Endodermal cell (in vitro differentiated cells): ENCODE results near the gene WSCD2. TPM values are rescaled to one million over a fixed set of nuclear protein-coding genes. Genes with fewer than 3 reads are reported as not detected.

Source experiments
- DNase-seq: peaks from one replicate; pipeline ENCODE4 v3.0.0-alpha.2; 2017
- H3K27ac ChIP-seq: 2 replicates; pipeline ENCODE4 v1.5.1; 2013; ENCODE audit warnings: mild to moderate bottlenecking, low read depth, low read length, moderate library complexity
- H3K27me3 ChIP-seq: 2 replicates; pipeline ENCODE4 v1.6.1; 2013; ENCODE audit warnings: mild to moderate bottlenecking, low read length, moderate library complexity; ENCODE audit not compliant: insufficient read depth, control insufficient read depth, poor library complexity, severe bottlenecking
- H3K36me3 ChIP-seq: 2 replicates; pipeline ENCODE4 v1.7.0; 2013; ENCODE audit warnings: mild to moderate bottlenecking, low read length, moderate library complexity; ENCODE audit not compliant: control insufficient read depth, insufficient read depth
- H3K4me1 ChIP-seq: one replicate; pipeline ENCODE4 v1.7.0; 2013; ENCODE audit warnings: low read length; ENCODE audit not compliant: control insufficient read depth, insufficient read depth
- H3K4me3 ChIP-seq: 2 replicates; pipeline ENCODE4 v1.5.1; 2013; ENCODE audit warnings: mild to moderate bottlenecking, low read length, moderate library complexity
- H3K9ac ChIP-seq: 2 replicates; pipeline ENCODE4 v1.6.1; 2013; ENCODE audit warnings: mild to moderate bottlenecking, low read length, moderate library complexity; ENCODE audit not compliant: poor library complexity, severe bottlenecking; ENCODE audit errors: extremely low read depth
- H3K9me3 ChIP-seq: 2 replicates; pipeline ENCODE4 v1.6.1; 2013; ENCODE audit warnings: mild to moderate bottlenecking, low read length, moderate library complexity; ENCODE audit not compliant: control insufficient read depth
- H3K27ac Mint-ChIP-seq: 2 replicates; pipeline ENCODE4 v1.8.0; 2020; ENCODE audit warnings: mixed read lengths
- H3K27me3 Mint-ChIP-seq: 2 replicates; pipeline ENCODE4 v1.8.0; 2021; ENCODE audit warnings: mild to moderate bottlenecking, mixed read lengths; ENCODE audit not compliant: insufficient read depth
- H3K36me3 Mint-ChIP-seq: 2 replicates; pipeline ENCODE4 v1.8.0; 2020; ENCODE audit warnings: low read depth, mixed read lengths
- H3K4me1 Mint-ChIP-seq: 2 replicates; pipeline ENCODE4 v1.8.0; 2020; ENCODE audit warnings: mixed read lengths
- H3K4me3 Mint-ChIP-seq: 2 replicates; pipeline ENCODE4 v1.8.0; 2020; ENCODE audit warnings: mild to moderate bottlenecking, moderate library complexity, mixed read lengths
- H3K9me3 Mint-ChIP-seq: 2 replicates; pipeline ENCODE4 v1.8.0; 2020; ENCODE audit warnings: mild to moderate bottlenecking, mixed read lengths
- WGBS, 2 experiments: methylation state at CpG; one replicate each; pipeline versions ENCODE4 v1.1.5 to v1.1.7; 2013; ENCODE audit warnings: missing lambda C conversion rate in 2 of 2, mixed read lengths in 1 of 2; ENCODE audit not compliant: insufficient coverage in 1 of 2, insufficient read length in 1 of 2; 5-methylcytosine and 5-hydroxymethylcytosine counted together
- total RNA-seq, 2 donors: library from RNA; stranded (reverse); fragmentation: NEBNext Ultra II Directional in 1 of 2; extraction: Animal tissue kit (Norgen Biotek cat#: 25700) in 1 of 2; gene quantifications; 2 replicates in 1 of 2; 3 replicates in 1 of 2; pipeline ENCODE4 v1.2.1, GENCODE V29; 2021
- TF ChIP-seq, protein P1 (sequence below): fragments of 200-600 bp; sonication (generic); conservative IDR thresholded peaks from 2 replicates; pipeline ENCODE4 v1.5.0; 2021; ENCODE audit warnings: antibody characterized with exemption, mild to moderate bottlenecking

The WSCD2 gene
- total RNA-seq, 2 donors from 2014 or later = 0.80 to 1.3 TPM

DNA sequence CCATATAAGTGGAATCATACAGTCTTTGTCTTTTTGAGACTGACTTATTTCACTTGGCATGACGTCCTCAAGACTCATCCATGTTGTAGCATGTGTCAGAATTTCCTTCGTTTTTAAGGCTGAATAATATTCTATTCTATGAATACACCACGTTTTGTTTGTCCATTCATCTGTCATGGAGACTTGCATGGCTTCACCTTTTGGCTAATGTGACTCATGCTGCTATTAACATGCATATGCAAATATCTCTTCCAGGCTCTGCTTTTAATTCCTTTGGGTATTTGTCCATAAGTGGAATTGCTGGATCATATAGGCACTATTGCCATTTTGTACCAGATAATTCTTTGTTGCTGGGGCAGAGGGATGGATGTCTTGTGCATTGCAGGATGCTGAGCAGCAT is 19.6 kb upstream of the WSCD2 start:
- 78 to 79% methylated on average over 2 to 3 of the region's 3 CpGs for WGBS, 2 experiments
- no peak overlapping the region for H3K27ac Mint-ChIP-seq
- no peak overlapping the region for H3K4me3 ChIP-seq
- peaks cover 10% of the 10 kb centered on the region for H3K4me1 ChIP-seq
- no peak overlapping the region for H3K27ac ChIP-seq
- no peaks in the 10 kb centered on the region for H3K36me3 ChIP-seq
- H3K9ac ChIP-seq = no peak overlapping the region
- peaks cover 3% of the 10 kb centered on the region for H3K27me3 Mint-ChIP-seq
- no peaks in the 10 kb centered on the region for H3K9me3 ChIP-seq
- H3K9me3 Mint-ChIP-seq = no peaks in the 10 kb centered on the region
- peaks cover 17% of the 10 kb centered on the region for H3K4me1 Mint-ChIP-seq
- H3K36me3 Mint-ChIP-seq = no peaks in the 10 kb centered on the region
- H3K4me3 Mint-ChIP-seq = no peak overlapping the region
- DNase-seq = no peak
- TF ChIP-seq, protein P1, sequence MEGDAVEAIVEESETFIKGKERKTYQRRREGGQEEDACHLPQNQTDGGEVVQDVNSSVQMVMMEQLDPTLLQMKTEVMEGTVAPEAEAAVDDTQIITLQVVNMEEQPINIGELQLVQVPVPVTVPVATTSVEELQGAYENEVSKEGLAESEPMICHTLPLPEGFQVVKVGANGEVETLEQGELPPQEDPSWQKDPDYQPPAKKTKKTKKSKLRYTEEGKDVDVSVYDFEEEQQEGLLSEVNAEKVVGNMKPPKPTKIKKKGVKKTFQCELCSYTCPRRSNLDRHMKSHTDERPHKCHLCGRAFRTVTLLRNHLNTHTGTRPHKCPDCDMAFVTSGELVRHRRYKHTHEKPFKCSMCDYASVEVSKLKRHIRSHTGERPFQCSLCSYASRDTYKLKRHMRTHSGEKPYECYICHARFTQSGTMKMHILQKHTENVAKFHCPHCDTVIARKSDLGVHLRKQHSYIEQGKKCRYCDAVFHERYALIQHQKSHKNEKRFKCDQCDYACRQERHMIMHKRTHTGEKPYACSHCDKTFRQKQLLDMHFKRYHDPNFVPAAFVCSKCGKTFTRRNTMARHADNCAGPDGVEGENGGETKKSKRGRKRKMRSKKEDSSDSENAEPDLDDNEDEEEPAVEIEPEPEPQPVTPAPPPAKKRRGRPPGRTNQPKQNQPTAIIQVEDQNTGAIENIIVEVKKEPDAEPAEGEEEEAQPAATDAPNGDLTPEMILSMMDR = no peak
- H3K27me3 ChIP-seq = no peaks in the 10 kb centered on the region

DNA sequence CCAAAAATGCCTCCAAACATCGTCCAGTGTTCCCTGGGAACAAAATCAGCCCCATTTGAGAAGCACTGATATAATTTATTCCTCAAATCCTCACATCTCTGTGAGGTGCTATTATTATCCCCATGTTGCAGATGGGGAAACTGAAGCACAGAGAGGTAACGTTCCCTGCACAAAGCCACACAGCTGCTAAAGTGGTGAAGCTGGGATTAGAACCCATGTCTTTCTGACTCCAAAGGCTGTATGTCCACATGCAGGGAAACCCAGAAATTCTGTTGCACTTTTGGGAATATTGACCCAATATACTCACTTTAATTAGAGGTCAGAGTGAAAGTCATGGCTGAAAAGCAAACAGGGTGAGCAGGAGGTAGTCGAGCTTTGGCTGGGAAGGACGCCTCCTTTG is 19.1 kb upstream of the WSCD2 start:
- H3K4me3 Mint-ChIP-seq = no peak overlapping the region
- no peak overlapping the region for H3K27ac Mint-ChIP-seq

DNA sequence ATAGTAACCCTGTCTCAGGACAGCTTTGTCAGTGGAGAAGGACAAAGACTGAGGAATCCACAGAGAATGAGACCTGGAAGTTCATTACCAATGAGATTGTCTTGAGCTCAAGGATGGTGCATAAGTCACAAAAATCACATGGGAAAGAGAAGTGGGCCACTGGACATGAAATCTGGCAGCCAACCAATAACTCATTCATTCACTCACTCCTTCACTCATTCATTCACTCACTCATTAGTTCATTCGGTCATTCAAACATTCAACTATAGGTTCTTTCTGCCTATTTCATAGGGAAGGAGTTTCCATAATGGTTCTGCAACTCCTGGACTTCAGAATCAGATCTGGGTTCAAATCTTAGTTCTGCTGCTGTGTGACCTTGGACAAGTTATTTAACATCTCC is 18.2 kb upstream of the WSCD2 start:
- Histone ChIP-seq H3K9me3 (no peaks in the 10 kb centered on the region), H3K9ac (no peak overlapping the region), H3K36me3 (no peaks in the 10 kb centered on the region), H3K4me3 (no peak overlapping the region), H3K27ac (no peak overlapping the region), H3K4me1 (peaks cover 10% of the 10 kb centered on the region), H3K27me3 (no peaks in the 10 kb centered on the region)
- Mint-ChIP-seq H3K4me1 (peaks cover 19% of the 10 kb centered on the region), H3K27me3 (no peaks in the 10 kb centered on the region), H3K9me3 (no peaks in the 10 kb centered on the region), H3K4me3 (no peak overlapping the region), H3K36me3 (no peaks in the 10 kb centered on the region), H3K27ac (no peak overlapping the region)
- TF ChIP-seq, protein P1 = no peak
- DNase-seq = peak; percentile 13
- 95 to 100% methylated on average over 1 of the region's 1 CpG for WGBS, 2 experiments

More for the DNA sequence above, 19.1 kb upstream of the WSCD2 start:
- no peaks in the 10 kb centered on the region for H3K27me3 ChIP-seq
- peak; percentile 24 for DNase-seq
- H3K36me3 Mint-ChIP-seq = no peaks in the 10 kb centered on the region
- no peak overlapping the region for H3K9ac ChIP-seq
- no peak overlapping the region for H3K4me3 ChIP-seq
- TF ChIP-seq, protein P1 = no peak
- no peaks in the 10 kb centered on the region for H3K9me3 ChIP-seq
- no peak overlapping the region for H3K27ac ChIP-seq
- peaks cover 17% of the 10 kb centered on the region for H3K4me1 Mint-ChIP-seq
- H3K27me3 Mint-ChIP-seq = no peaks in the 10 kb centered on the region
- H3K36me3 ChIP-seq = no peaks in the 10 kb centered on the region
- 97 to 100% methylated on average over 2 to 4 of the region's 4 CpGs for WGBS, 2 experiments
- H3K4me1 ChIP-seq = peaks cover 10% of the 10 kb centered on the region
- H3K9me3 Mint-ChIP-seq = no peaks in the 10 kb centered on the region
